OCI-LY3 (cell line): Measurements from ENCODE around the gene PHACTR3.

Source experiments
- EZH2phosphoT487 ChIP-seq: fragments of 200-600 bp; shearing (Covaris generic); IDR thresholded peaks from 2 replicates; pipeline ENCODE4 v1.6.1; 2018; ENCODE audit warnings: antibody characterized with exemption, mixed run types, low read depth
- TF ChIP-seq, protein P1 (sequence below): fragments of 200-600, 300-600 bp; sonication (generic); IDR thresholded peaks from 2 replicates; pipeline ENCODE4 v1.5.1; 2014; ENCODE audit warnings: antibody characterized with exemption, low read length, low read depth

GRCh38 chr20:59825944-59826759 lies 221.8 kb downstream of the PHACTR3 start:
- TF ChIP-seq, protein P1, sequence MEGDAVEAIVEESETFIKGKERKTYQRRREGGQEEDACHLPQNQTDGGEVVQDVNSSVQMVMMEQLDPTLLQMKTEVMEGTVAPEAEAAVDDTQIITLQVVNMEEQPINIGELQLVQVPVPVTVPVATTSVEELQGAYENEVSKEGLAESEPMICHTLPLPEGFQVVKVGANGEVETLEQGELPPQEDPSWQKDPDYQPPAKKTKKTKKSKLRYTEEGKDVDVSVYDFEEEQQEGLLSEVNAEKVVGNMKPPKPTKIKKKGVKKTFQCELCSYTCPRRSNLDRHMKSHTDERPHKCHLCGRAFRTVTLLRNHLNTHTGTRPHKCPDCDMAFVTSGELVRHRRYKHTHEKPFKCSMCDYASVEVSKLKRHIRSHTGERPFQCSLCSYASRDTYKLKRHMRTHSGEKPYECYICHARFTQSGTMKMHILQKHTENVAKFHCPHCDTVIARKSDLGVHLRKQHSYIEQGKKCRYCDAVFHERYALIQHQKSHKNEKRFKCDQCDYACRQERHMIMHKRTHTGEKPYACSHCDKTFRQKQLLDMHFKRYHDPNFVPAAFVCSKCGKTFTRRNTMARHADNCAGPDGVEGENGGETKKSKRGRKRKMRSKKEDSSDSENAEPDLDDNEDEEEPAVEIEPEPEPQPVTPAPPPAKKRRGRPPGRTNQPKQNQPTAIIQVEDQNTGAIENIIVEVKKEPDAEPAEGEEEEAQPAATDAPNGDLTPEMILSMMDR = no peak
- TF ChIP-seq EZH2phosphoT487 = no peak
